Measurements from ENCODE around the gene NCOA7.

Gene NCOA7

DNA sequence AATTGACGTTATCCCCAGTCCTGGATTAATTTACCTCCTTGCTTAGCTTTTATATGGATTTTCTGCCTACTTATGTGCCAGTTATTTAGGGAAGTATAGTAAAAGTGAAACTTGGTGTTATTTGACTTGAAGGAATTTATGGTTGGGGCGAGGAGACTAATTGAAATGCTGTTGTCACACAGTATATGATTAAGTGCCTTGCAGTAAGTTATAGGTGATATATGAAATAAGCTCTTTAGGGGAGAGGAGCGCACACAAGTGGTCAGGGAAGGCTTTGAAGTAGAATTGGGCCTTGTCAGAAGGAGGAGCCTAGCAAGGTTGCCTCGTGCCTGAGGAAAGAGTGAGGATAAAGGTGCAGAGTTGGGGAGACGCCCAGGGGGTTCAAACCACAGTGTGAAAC, 20.5 kb downstream of the NCOA7 start:
- no peak for DNase-seq (ENCODE audit: low read depth in 2 of 2)

DNA sequence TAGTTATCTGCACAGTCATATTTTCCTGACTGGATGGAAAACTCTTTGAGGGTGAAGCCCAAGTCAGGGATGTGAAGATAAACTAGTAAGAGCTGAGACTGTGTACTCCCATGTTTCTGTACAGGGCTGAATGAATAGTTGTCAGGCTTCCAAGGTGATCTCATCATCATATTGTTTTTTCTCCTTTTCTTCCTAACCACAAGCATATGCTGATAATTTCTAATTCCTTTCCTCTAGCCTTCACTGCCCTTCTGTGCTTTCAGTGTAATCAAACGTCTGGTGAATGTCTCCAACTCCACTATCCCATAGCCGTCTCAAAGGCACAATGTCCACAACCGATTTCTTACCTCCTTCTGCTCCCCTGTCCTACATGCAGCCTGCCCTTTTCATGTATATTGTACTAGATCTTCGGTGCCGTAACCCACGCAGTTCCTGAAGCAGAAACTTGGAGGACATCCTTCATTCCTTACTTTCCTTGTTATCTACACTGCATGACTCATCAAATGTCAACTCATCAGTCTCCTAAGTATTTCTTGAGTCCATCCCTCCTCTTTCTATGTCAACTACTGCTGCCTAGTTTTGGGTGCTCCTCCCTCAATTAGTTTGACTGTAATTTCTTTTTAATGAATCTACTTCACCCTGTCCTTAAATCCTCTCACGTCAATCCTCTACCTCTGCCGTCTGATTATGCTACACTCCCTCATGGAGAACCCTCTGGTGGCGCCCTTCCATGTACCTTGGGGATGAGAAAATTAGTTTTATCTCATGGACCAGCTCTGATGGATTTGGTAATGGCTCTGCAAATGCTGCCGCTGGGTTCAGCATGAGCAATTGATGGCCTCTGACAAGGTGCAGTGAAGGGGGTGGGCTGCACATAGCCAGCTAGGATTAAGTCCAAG, 21.9 kb downstream of the NCOA7 start:
- no peak for DNase-seq (ENCODE audit: low read depth in 2 of 2)

DNA sequence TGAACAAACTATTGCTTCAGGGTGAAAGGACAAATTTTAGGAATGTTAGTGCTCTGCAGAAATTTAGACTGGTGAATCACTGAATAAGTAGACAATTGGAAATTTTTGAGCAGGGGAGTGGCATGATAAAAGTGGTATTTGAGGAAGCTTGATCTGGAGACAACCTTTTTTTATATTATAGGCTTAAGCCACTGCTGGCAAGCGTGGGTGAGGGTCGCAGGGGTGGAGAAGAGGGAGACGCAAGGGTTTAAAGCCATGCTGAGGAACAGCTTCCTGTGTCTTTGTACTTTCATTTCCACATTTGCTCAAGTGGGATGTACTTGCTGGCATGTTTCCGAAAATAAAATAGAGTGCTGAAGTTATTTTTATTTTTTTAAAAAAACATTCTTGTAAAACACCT, 23.7 kb downstream of the NCOA7 start:
- DNase-seq (ENCODE audit: low read depth in 2 of 2), result no peak

DNA sequence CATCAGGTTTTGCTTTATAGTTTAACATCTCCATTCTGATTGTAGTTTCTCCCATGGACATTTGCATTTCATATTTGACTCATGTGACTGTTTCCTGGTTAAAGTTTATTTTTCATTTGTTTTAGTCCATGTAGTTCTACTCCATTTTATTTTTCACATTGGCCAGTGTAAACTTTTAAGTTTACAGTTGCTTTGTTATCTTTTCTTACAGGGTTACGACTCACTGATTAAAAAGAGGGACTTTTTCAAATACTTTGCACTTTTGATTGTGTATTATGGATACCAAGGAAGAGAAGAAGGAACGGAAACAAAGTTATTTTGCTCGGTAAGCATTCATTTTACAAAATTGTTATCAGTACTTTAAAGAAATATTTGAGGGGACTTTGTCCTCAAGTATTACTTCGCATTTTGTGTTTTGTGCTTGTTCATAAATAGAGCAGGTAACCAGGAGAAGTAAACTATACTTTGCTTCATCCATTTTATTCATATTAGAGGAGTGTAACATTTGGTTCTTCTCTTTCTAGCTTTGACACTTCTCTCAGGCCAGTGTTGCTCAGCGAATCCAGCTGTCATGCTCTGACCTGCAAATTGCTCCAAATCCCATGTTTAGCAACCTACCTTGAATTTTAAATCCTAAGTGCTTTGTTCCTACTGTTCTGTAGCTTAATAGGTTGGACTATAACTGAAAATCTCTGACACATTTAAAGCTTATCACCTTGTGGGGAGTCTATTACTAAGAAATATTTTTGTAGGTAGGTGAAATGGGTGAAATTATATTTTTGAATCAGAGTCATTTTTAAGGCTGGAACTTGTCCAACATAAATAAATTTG, 24.5 kb downstream of the NCOA7 start:
- no peak for DNase-seq (ENCODE audit: low read depth in 2 of 2)

DNA sequence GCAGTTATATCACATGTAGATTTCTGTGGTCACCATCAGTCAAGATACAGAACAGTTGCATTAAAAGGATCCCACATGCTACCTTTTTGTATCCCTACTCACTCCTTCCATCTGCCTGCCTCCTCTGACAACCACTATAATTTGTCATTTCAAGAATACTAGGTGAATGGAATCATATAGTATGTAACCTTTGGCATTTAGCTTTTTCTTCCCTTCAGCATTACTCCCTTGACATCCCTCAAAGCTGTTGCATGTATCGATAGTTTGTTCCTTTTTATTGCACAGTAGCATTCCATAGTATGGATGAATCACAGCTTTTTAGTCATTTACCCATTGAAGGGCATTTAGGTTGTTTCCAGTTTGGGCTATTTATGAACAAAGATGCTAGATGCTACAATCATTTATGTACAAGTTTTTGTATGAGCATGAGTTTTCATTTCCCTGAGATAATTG, 26.1 kb downstream of the NCOA7 start:
- DNase-seq (ENCODE audit: low read depth in 2 of 2), result no peak

DNA sequence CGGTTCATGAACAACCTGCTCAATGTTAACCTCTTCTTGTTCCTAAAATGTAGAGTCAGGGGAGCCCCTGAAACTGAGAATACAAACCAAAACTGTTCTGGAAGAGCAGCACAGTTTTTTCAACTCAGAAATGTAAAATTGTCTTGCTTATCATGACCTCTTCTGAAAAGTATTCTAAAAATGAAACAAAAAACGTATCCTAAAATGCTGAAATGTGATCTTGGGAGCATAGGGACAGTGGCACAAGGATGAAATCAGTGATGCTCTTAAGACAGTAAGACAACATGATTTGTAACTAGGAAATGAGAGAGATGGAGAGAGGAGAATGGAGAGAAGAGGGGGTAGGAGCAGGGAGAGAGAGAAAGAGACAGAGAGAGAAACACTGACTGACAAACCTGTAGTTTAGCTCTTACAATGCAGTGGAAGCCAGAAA, 27.5 kb downstream of the NCOA7 start:
- no peak for DNase-seq (ENCODE audit: low read depth in 2 of 2)

DNA sequence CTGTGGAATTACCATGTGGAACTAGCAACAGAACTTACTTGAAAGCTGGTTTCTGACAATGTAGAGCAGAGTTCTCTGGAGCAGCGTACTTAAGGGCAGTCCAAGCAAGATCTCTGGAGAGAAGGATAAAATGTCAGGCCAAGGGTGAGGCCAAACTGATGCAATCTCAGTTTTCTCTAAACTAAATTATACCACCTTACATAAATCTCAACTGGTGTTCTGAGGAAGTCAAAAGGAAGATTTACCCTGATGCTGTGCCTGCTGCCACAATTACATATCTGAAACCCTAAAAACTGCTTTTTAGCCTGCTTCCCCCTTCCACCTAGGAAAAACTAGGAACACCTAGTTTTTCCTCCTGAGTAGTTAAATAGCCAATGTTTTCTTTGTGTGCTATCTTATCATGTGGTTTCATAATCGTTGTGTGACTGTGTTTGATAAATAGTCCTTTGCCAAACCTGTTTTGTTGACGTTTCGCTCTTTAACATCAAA, 28.1 kb downstream of the NCOA7 start:
- DNase-seq (ENCODE audit: low read depth in 2 of 2), result no peak

DNA sequence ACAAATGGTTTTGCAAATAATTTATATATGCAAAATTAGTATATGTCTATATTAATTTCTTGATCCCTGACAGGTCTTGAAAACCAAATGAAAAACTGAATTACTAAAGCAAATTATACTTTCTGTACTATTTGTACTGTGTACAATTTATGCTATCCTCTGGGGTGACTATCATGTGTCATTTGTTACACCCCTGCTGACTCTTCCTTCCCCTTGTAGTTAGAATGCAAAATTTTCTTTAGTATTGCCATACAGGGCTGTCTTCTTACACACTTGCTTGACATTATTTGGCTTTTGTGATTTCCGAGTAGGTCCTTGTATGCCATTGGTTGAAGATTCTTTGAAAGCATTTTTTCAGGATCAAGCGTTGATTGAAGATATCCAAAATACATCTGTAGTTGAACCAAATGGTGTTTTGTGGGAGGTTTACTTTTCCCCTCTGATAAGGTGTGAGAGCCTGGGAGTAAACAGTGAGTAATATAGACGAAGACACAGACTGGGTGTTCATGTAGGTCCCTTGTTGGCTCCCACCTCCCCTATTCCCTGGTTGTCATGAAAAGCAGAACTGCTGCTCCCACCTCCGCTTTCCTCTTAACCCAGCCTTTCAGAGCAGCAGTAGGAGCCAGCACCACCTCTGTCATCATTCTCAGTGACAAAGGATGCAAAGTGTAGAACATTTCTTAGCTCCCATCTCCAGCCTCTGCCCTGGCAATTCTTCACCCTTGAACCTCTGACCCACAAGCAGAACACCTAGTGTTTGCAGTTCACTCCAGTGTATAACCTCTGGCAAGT, 29.0 kb downstream of the NCOA7 start:
- no peak for DNase-seq (ENCODE audit: low read depth in 2 of 2)

DNA sequence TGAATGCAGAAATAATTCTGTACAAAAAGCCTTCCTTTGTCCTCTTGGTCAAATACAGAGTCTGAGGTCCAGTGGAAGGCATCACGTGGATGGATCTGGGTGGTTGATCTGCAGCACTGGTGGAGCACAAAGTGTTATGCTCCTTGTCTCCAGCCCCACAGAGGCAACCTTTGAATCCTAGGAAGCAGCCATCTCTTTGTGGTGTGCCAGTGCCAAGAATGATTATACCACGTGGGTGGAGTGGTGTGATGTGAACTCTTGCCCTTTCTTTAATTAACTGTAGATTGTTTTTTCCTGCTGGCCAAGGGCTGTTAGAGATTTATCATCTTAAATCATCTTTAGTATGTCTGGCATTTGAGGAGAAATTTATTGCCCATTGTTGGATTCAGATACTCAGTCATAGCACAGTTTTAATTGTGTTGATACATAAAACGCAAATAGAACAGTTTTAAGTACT, 31.1 kb downstream of the NCOA7 start:
- DNase-seq (ENCODE audit: low read depth in 2 of 2), result no peak

DNA sequence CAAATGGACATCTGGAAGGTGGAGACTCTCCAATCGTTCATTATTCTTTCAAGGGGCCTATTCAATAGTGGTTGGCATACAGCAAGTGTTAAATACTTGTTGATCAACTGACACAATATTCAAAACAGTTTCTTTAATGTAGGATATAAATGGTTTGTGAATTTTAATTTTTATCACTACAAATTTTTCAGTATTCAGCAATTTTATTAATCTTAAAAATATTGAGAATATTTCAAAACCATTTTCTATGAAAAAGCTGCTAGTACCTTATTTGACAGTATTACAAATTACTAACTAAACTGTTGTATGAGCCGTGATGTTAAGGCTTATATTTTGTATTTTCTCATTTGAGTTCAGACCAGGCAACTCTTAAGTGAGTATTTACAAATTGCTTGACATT, 32.4 kb downstream of the NCOA7 start:
- no peak for DNase-seq (ENCODE audit: low read depth in 2 of 2)

DNA sequence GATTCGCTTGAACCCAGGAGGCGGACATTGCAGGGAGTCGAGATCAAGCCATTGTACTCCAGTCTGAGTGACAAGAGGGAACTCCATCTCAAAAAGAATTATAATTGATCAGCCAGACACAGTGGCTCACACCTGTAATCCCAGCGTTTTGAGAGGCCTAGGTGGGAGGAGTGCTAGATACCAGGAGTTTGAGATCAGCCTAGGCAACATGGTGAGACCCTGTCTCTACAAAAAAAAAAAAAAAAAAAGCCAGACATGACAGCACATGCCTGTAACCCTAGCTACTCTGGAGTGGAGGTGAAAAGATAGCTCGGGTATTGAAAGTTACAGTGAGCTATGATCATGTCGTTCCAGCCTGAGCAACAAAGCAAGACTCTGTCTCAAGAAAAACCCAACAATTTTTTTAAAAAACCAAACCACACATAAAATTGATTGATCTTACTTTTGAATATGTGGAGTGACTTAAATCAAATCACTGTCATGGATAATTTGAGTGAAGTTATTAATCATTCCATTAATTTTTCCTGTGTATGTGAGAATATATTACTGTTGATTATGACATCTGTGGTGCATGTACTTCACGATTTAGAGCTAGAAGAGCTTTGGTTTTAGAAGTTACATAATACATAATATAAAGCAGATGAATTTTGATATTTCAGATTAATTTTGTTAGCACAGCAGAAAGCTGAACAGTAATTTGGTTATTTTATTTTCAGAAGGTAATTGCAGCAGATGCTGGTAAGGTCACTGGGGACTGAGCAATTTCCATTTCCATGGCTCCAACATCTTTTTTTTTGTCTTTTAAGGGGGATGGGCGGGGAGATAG, 34.4 kb downstream of the NCOA7 start:
- no peak for DNase-seq (ENCODE audit: low read depth in 2 of 2)

DNA sequence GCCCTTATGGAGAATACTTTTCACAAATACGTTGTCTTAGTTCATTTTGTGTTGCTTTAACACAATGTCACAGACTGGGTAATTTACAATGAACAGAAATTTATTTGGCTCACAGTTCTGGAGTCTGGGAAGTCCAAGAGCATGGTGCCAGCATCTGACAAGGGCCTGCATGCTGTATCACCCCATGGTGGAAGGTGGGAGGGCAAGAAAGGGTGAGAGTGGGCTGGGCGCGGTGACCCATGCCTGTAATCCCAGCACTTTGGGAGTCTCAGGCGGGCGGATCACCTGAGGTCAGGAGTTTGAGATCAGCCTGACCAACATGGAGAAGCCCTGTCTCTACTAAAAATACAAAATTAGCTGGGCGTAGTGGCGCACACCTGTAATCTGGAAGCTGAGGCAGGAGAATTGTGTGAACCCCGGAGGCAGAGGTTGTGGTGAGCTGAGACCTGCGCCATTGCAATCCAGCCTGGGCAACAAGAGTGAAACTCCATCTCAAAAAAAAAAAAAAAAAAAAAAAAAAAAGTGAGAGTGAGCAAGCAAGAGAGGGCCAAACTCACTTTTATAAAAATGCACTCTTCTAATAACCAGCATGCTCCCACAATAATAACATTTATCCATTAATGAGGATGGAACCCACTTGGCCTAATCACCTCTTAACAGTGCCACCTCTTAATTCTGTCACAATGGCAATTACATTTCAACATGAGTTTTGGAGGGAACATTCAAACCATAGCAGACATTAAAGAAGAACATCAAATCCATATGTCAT, 36.1 kb downstream of the NCOA7 start:
- no peak for DNase-seq (ENCODE audit: low read depth in 2 of 2)

DNA sequence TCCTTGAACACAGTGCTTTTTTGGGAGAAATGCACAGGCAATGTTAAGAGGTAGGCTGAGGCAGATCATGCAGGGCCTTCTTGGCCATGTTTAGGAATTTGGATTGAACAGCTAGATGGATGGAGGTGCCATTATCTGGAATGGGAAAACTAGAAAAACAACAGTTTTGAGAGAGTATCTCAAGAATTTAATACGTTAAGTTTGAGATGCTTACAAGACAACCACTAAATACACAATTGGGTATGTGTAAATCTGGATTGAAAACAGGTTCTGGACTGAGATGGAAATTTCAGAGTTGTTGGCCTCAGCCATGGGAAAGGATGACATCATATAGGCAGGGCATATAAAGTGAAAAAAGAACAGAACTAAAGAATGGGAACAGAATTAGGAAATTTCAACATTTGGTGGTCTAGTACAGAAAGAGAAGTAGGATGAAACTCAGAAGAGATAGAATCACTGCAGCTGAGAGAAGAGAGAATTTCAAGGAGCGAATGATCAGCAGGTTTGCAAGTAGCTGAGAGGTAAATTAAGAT, 37.1 kb downstream of the NCOA7 start:
- DNase-seq (ENCODE audit: low read depth in 2 of 2), result no peak

DNA sequence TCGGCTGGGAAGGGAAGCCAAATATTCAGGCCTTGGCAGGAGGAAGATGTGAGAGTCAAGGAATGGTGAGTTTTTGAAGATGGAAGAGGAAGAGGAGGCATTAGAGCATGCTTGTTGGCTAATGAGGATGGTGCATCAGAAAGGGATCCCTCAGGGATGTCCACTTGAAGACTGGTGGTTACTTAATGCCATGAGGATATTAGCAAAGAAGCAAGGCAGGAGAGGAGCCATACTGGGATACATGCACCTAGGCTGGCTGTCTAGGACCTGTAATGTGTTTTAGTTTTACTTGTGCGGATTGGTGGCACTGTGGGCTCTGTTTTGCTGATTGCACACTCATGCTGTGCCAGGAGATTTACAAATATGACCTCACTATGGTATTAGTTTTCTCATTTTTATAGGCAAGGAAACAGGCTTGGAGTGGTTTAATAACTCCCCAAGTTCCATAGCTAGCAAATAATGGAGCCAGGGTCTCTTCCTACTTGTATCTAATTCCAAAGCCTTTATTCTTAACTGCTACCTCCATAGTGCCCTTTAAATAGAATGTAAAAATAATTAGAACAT, 37.8 kb downstream of the NCOA7 start:
- DNase-seq (ENCODE audit: low read depth in 2 of 2), result no peak

DNA sequence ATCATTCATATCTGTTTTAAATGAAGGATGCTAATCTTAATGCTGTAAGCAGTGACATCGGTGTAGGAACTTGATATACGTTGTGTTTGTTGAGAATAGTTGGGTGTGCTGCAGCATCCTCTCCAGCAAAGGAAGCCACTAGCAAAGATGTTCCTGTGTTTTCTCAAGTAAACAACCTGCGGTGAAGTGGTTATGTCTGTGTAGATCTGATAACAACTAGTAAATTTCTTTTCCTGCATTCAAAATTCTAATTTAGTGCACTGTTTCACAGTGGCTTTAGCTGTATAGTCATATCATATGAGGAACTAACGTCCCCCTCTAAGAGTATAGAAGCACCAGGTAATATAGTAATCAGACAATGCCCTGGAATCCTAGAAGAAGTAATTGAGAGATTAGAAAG, 38.7 kb downstream of the NCOA7 start:
- DNase-seq (ENCODE audit: low read depth in 2 of 2), result no peak

DNA sequence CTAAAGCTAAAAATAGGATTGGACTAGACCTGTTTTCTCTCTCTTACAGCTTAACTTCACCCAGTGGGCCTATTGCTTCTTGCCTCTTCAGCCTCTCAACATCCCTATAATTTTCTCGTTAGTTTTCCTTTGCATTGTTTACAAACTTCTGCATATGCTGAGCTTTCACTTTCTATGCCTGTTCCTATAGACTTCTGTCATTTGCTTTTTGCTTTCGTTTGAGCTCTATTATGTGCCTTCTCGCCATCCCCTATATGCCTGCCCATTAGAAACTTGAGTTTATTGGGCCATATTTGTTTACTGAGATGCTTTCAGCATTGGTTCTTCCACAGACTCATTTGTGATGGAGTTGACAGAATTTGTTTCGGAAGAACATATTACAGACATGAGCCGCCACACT, 40.9 kb downstream of the NCOA7 start:
- no peak for DNase-seq (ENCODE audit: low read depth in 2 of 2)

DNA sequence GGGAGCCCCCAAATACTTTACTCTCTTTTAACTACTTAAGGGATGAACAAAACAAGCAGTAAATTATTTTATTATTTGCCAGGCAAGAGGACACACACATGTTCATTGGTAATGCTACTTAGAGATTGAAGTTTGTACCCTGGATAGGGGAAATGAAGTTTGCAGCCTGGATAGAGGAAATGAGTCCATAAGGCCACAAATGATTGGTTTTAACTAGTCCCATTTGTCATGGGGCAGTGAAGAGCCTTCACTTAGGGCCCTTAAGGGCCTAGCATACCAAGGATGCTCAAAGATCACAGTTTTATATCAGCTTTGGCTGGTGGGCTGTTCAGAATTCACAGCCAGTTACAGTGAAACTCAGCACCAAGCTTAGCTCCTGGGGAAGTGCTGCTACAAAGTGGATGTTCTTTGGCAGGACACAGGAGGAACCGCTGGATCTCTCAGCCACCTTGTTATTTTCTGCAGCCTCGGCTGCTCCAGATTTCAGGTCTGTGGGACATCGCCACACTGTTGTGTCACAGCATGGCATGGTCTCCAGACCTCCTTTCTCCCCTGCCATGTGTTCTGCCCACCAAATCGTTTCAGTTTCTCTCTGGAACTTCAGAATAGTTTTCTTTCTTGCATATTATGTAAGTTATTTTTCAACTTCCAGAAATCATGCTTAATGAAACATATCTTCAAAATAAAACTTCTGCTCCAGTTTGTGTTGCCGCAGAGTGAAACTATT, 41.8 kb downstream of the NCOA7 start:
- no peak for DNase-seq (ENCODE audit: low read depth in 2 of 2)

DNA sequence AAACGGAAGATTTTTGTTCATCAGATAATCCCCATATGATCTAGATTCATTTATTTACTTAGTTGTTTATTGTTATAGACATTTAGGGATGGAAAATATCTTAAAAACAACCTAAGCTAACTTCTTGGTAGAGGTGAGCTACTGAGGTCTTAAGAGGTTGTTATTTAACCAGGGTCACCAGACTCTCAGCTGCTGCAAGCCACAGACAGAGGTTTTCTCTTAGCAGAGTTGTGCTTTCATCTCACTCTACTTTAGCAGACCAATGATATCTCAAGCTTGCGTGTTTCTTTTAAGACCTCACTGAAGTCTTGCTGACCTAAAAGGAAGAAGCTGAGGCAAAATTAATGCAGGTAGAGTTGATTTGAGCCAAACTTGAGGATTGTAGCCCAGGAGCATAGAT, 43.6 kb downstream of the NCOA7 start:
- no peak for DNase-seq (ENCODE audit: low read depth in 2 of 2)

DNA sequence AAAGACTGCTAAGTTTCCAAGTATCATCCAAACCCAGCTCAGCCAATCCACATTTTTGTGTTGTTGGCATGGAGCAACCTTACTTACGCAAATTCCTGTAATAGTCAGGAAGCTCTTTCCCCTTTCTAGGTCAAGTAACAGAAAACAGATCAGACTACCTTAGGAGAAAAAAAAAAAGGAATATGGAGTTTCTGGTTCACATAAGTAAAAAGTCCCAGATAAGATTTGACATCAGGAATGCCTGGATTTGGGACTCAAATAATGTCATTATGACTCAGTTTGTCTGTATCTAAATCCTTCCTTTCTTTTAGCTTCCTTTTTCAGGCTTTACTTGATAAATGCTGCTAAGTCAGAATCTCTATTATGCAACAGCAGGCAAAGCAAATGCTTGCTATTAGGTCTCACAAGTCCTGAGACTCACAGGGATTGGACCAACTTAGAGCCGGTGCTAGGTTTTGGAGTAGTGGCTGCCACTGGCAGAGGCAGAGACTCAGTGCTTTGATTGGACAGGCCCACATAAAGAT, 44.5 kb downstream of the NCOA7 start:
- no peak for DNase-seq (ENCODE audit: low read depth in 2 of 2)
